IMR-90 (cell line): ENCODE data around the gene OR11A1. TPM values are rescaled to one million over a fixed set of nuclear protein-coding genes. Genes with fewer than 3 reads are reported as not detected.

Source experiments
- ATAC-seq: fragments of 200-7000 bp; cut with Tn5 transposase; 2 replicates; pipeline ENCODE4 v1.9.1; 2020; ENCODE audit warnings: low read depth, mild to moderate bottlenecking, moderate library complexity
- BruUV-seq: library from RNA; stranded (reverse); fragments of 400-500 nt; replicated peaks from 2 replicates; lab custom pipeline; 2021; lab: Mats Ljungman, UMichigan
- CTCF ChIA-PET: fragments of 300-600 bp; formaldehyde crosslinking; extraction: SDS; loops from one replicate; lab custom pipeline; 2021; ENCODE audit warnings: antibody characterized with exemption; lab: Yijun Ruan, JAX
- POLR2A ChIA-PET: fragments of 300-600 bp; sonication (Branson Sonifier 250); formaldehyde crosslinking; loops from one replicate; lab custom pipeline; 2022; ENCODE audit warnings: antibody characterized with exemption; ENCODE audit not compliant: unreplicated experiment; lab: Charles Lee
- DNase-seq: peaks from one replicate; pipeline ENCODE4 v3.0.0; 2013
- H2AFZ ChIP-seq: replicated peaks from 2 replicates; pipeline ENCODE3; 2013; ENCODE audit warnings: low read length, mild to moderate bottlenecking; ENCODE audit not compliant: poor library complexity
- H2AK5ac ChIP-seq: 2 replicates; pipeline ENCODE4 v1.6.1; 2013; ENCODE audit warnings: low read depth, low read length, inconsistent platforms
- H2AK9ac ChIP-seq: replicated peaks from 2 replicates; pipeline ENCODE3; 2013; ENCODE audit warnings: mild to moderate bottlenecking, low read depth, low read length, moderate library complexity; ENCODE audit not compliant: poor library complexity
- H2BK120ac ChIP-seq: 2 replicates; pipeline ENCODE4 v1.6.1; 2013; ENCODE audit warnings: low read depth, low read length, inconsistent platforms
- H2BK15ac ChIP-seq: 3 replicates; pipeline ENCODE4 v1.6.1; 2013; ENCODE audit warnings: low read depth, low read length, inconsistent platforms
- H2BK20ac ChIP-seq: 2 replicates; pipeline ENCODE4 v1.6.1; 2013; ENCODE audit warnings: low read depth, mild to moderate bottlenecking, inconsistent platforms, low read length, moderate library complexity
- H2BK5ac ChIP-seq: 2 replicates; pipeline ENCODE4 v1.6.1; 2013; ENCODE audit warnings: mild to moderate bottlenecking, low read depth, low read length, inconsistent platforms; ENCODE audit not compliant: poor library complexity, severe bottlenecking
- H3K14ac ChIP-seq: replicated peaks from 2 replicates; pipeline ENCODE4 v1.6.1; 2013; ENCODE audit warnings: low read depth, low read length, inconsistent platforms
- H3K18ac ChIP-seq: 2 replicates; pipeline ENCODE4 v1.6.1; 2013; ENCODE audit warnings: low read depth, low read length, control low read depth
- H3K23ac ChIP-seq: 2 replicates; pipeline ENCODE4 v1.6.1; 2013; ENCODE audit warnings: low read depth, low read length, inconsistent platforms
- H3K27ac ChIP-seq: 2 replicates; pipeline ENCODE4 v1.5.1; 2013; ENCODE audit warnings: mild to moderate bottlenecking, control low read depth, low read length; ENCODE audit not compliant: insufficient read depth
- H3K27me3 ChIP-seq: 2 replicates; pipeline ENCODE4 v1.6.1; 2013; ENCODE audit warnings: low read length; ENCODE audit not compliant: control insufficient read depth, insufficient read depth
- H3K36me3 ChIP-seq: 2 replicates; pipeline ENCODE4 v1.6.1; 2013; ENCODE audit warnings: low read length, mixed read lengths; ENCODE audit not compliant: control insufficient read depth, insufficient read depth
- H3K4ac ChIP-seq: 2 replicates; pipeline ENCODE4 v1.6.1; 2013; ENCODE audit warnings: low read depth, low read length, inconsistent platforms
- H3K4me1 ChIP-seq: 2 replicates; pipeline ENCODE4 v1.6.1; 2013; ENCODE audit warnings: low read length, mixed read lengths; ENCODE audit not compliant: control insufficient read depth, insufficient read depth
- H3K4me2 ChIP-seq: 2 replicates; pipeline ENCODE4 v1.6.1; 2013; ENCODE audit warnings: low read depth, mild to moderate bottlenecking, control low read depth, low read length, moderate library complexity
- H3K4me3 ChIP-seq: 2 replicates; pipeline ENCODE4 v1.5.1; 2013; ENCODE audit warnings: low read depth, mild to moderate bottlenecking, control low read depth, low read length, moderate library complexity; ENCODE audit not compliant: insufficient read depth
- H3K56ac ChIP-seq: 2 replicates; pipeline ENCODE4 v1.6.1; 2013; ENCODE audit warnings: low read length, inconsistent platforms; ENCODE audit not compliant: insufficient read depth; ENCODE audit errors: extremely low read depth
- H3K79me1 ChIP-seq, 2 experiments: 2 replicates each; pipeline ENCODE4 v1.6.1; 2013; ENCODE audit warnings: low read length in 2 of 2, inconsistent platforms in 1 of 2, low read depth in 1 of 2
- H3K9ac ChIP-seq: 2 replicates; pipeline ENCODE4 v1.6.1; 2013; ENCODE audit warnings: low read depth, low read length, control low read depth
- H3K9me1 ChIP-seq: 2 replicates; pipeline ENCODE4 v1.6.1; 2013; ENCODE audit warnings: low read length, inconsistent platforms; ENCODE audit not compliant: insufficient read depth
- H3K9me3 ChIP-seq: 2 replicates; pipeline ENCODE4 v1.6.1; 2013; ENCODE audit warnings: low read length; ENCODE audit not compliant: control insufficient read depth, insufficient read depth
- H4K20me1 ChIP-seq: 2 replicates; pipeline ENCODE4 v1.6.1; 2013; ENCODE audit warnings: low read length, inconsistent platforms; ENCODE audit not compliant: insufficient read depth
- H4K5ac ChIP-seq: 2 replicates; pipeline ENCODE4 v1.6.1; 2013; ENCODE audit warnings: mild to moderate bottlenecking, low read depth, low read length, control low read depth
- H4K8ac ChIP-seq, 2 experiments: 2 replicates each; pipeline ENCODE4 v1.6.1; 2013; ENCODE audit warnings: low read depth in 2 of 2, low read length in 2 of 2, control low read depth in 1 of 2, inconsistent platforms in 1 of 2
- H4K91ac ChIP-seq: 2 replicates; pipeline ENCODE4 v1.6.1; 2013; ENCODE audit warnings: low read depth, low read length, inconsistent platforms; ENCODE audit not compliant: insufficient read depth
- CTCF ChIP-seq: conservative IDR thresholded peaks from 2 replicates; pipeline ENCODE4 v1.5.1; 2012; ENCODE audit warnings: mild to moderate bottlenecking, low read depth, low read length, improper control_type of control experiment
- MAFK ChIP-seq: IDR thresholded peaks from 2 replicates; pipeline ENCODE4 v1.6.1; 2012; ENCODE audit warnings: low read depth, low read length, improper control_type of control experiment
- MXI1 ChIP-seq: IDR thresholded peaks from 2 replicates; pipeline ENCODE4 v1.6.1; 2012; ENCODE audit warnings: low read depth, mild to moderate bottlenecking, low read length, moderate library complexity, borderline replicate concordance
- WGBS, 2 experiments: methylation state at CpG; one replicate each; pipeline versions ENCODE4 v1.1.5 to v1.1.7; 2013; ENCODE audit warnings: missing lambda C conversion rate in 2 of 2; ENCODE audit not compliant: insufficient read length in 1 of 2; ENCODE audit errors: extremely low coverage in 2 of 2; 5-methylcytosine and 5-hydroxymethylcytosine counted together
- dilution Hi-C: fragments of 300-500 bp; cut with HindIII; formaldehyde crosslinking; loops from one replicate; pipeline ENCODE4 v1.14.3; 2018; ENCODE audit warnings: low sequenced_read_pairs; ENCODE audit not compliant: unreplicated experiment
- in situ Hi-C: fragments of 300-500 bp; cut with MboI; formaldehyde crosslinking; loops from 3 replicates; pipeline ENCODE4 v1.14.3; 2019; ENCODE audit warnings: low sequenced_read_pairs, inconsistent platforms, mixed read lengths
- intact Hi-C: fragments of 100-400 bp; cut with micrococcal nuclease; formaldehyde crosslinking; loops from 2 replicates; pipeline ENCODE4 v1.10.0; 2022
- polyA plus RNA-seq, 3 experiments: library from polyadenylated mRNA; depleted of rRNA; stranded (reverse); fragments of >200 nt; gene quantifications; 2 replicates each; pipeline ENCODE4 v1.2.3, GENCODE V29; 2012; ENCODE audit warnings: low replicate concordance in 1 of 3
- total RNA-seq: library from RNA; depleted of rRNA; stranded (reverse); fragments of >200 nt; gene quantifications from 2 replicates; pipeline ENCODE4 v1.2.3, GENCODE V29; 2012

OR11A1 gene
- total and polyA plus RNA-seq, 2 of the 4 experiments (the other 2 are of a cell fraction): not detected

- Histone ChIP-seq H3K4me3 (no peak overlapping the region), H3K18ac (no peak overlapping the region), H2BK5ac (no peak overlapping the region), H3K4me2 (no peak overlapping the region), H4K91ac (no peak overlapping the region), H3K56ac (no peak overlapping the region), H4K5ac (no peak overlapping the region), H3K14ac (no peak overlapping the region), H3K27me3 (no peaks in the 10 kb centered on the region), H2AFZ (no peak overlapping the region), H3K36me3 (no peaks in the 10 kb centered on the region), H2BK120ac (no peak overlapping the region), H2BK20ac (no peak overlapping the region), H3K4ac (no peak overlapping the region), H2AK9ac (no peak overlapping the region), H2AK5ac (no peak overlapping the region), H3K4me1 (no peaks in the 10 kb centered on the region), H3K9me1 (no peaks in the 10 kb centered on the region), H3K23ac (no peak overlapping the region), H3K27ac (no peak overlapping the region), H3K9ac (no peak overlapping the region), H3K9me3 (no peaks in the 10 kb centered on the region; the same call in 1 of the 2 replicates), H2BK15ac (no peak overlapping the region), H4K8ac (no peak overlapping the region), H4K20me1 (no peaks in the 10 kb centered on the region), H3K79me1 (no peaks in the 10 kb centered on the region)
- ChIA-PET CTCF (no interaction called here), POLR2A (no interaction called here)
- DNase-seq (no peak), ATAC-seq (no peak)
- in situ Hi-C loops (no loop called here), dilution Hi-C loops (no loop called here), intact Hi-C loops (no loop called here)
- no TSS peak for BruUV-seq
- WGBS, 2 experiments: no CpG with 5 or more reads among the region's 1 CpG
- no peak for TF ChIP-seq CTCF
- no peak for TF ChIP-seq MXI1
- TF ChIP-seq MAFK: peak; percentile 24; the same call in 1 of the 2 replicates
Observed at GRCh38 chr6:29403801-29404200, 53.1 kb downstream of the OR11A1 start.
